ENCODE data around the gene TNRC6A.
A peak's percentile ranks its signal among the peaks of the same experiment; 100 is the strongest.
"Not testable (repeated sequence)": the region's sequence is repeated elsewhere in the genome, so short reads cannot be mapped to it uniquely, and the experiment has no call there.

TNRC6A gene

DNA sequence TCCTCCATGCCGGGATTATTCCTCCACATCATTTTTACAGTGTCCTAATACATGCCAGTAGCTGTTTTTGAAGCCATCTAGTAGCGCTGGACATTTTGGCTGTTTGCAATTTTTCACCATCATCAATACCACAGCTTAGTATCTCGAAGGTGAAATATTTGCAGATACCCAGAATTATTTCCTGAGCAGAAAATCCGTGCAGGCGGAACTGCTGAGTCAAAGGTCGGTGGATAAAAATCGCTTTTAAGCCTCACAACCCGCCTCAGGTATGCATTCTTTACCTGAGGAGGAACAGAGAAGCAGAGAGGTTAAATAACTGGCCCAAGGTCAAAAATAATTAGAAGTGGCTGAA, 584 bp upstream of the TNRC6A start:
- no peak for DNase-seq

DNA sequence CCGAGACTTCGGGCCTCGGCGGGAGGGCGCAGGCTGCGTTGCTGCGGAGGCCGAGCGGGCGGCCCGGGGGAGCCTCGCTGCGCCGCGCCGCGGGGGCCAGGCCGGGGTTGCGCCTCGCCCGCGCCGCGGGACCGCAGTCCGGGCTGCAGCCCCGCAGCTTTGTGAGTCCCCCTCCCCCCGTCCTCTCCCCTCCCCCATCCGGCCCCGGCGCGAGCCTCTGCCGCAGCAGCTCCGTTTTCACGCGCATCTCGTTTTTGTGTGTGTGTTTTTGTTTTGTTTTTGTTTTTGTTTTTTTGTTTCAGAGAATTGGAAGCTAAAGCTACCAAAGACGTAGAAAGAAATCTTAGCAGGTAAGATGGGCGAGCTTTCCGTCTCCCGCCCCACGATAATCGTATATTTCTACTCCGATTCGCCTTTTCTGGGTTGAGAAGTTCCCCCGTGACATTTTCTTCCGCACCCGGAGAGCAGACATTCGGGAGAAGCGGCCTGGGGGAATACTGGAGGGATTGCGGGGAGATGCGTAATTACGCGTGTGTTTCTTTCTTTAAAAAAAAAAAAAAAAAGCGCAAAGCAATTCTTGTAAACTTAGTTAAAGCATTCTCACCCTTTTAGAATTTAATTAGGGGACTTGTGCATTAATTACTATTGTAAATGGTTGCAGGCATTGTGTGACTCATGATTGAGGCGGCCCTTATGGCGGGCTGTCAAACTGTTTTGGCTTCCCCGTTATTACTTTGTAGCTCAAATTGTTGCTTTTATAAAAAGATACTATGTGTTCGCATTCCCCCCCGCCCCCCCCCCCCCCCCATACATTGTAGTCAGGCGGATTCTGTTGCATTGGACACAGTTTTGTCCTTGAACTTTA, 732 bp downstream of the TNRC6A start:
- DNase-seq, result no peak

GRCh38 chr16:24730914-24731313, 1.5 kb downstream of the TNRC6A start:
- no peak for DNase-seq

DNA sequence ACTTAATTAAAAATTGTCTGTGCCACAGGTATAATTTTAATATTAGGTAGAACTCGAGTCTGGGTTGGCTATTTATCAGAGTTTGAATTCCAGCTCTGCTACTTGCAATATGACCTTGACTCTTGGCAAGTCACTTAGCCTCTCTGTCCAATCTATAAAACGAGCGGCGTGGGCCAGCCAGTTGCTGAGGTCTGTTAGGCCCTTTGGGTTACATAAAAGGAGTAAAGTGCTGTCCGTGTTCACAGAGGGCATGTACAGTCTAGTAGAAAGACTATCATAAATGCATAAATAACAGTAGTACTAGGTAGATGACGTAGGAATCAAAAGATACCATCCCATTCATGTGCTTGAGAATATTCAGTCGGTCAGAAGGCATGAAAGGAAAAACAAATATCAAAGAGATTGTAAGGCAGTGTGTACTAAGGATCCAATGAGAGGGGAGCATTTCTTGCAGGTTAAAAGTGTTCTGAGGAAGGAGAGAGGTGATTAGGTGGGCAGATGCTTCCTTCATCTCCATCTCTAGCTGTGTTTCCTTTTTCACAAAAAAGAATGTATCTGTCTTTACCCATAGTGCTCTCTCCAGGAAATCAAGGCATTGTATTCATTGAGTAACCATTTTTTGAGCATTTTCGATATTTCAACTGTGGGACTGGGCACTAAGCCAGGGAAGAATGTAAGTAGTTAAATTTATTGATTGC, 2.4 kb downstream of the TNRC6A start:
- DNase-seq, result no peak

GRCh38 chr16:24734382-24734781, 4.9 kb downstream of the TNRC6A start:
- no peak for DNase-seq

GRCh38 chr16:24736758-24737157, 7.3 kb downstream of the TNRC6A start:
- DNase-seq, result no peak

- DNase-seq, result no peak
These were observed 8.0 kb downstream of the TNRC6A start for GRCh38 chr16:24737391-24737871.

- no peak for DNase-seq
These were observed 8.6 kb downstream of the TNRC6A start for GRCh38 chr16:24737916-24738594.

- no peak for DNase-seq
These were observed 9.4 kb downstream of the TNRC6A start for GRCh38 chr16:24738895-24739294.

- no peak for DNase-seq
These were observed 12.4 kb downstream of the TNRC6A start for GRCh38 chr16:24741862-24742261.

GRCh38 chr16:24742610-24743009, 13.2 kb downstream of the TNRC6A start:
- not testable (repeated sequence) for DNase-seq

DNA sequence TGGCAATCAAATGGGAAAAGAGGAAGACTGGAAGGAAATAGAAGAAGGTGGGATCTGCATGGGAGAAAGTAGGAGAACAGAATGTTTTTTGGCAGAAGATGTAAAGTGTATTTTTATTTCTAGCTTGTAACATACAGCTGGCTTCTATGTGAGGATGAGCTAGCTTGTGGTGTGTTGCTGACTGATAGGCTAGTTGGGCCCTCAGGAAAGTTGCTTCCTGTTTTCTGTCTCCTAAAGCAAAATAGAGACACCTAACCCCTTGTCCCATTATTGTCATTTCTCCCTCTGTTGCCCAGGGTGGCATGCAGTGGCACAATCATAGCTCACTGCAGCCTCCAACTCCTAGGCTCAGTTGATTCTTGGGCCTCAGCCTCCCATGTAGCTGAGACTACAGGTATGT, 15.9 kb downstream of the TNRC6A start:
- DNase-seq, result no peak

- DNase-seq, result no peak
These were observed 16.3 kb downstream of the TNRC6A start for GRCh38 chr16:24745791-24746190.

DNA sequence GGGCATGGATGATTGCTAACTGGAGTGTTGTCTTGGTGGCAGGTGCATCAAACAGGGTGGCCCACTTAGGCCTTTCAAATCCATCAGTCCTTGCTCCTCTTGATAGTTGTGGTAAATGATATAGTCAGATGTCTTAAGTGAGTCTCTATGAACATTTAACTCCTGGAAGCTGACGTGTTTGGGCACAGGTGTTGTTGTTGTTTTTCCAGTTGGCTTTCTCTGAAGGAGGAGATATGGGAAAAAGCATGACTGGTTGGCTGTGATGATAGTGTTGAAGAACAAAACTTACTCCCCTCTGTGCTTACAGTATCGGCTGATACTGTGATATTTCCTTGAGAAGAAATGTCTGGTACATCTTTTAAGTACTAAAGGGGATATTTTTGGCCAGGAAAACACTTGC, 18.0 kb downstream of the TNRC6A start:
- DNase-seq, result no peak

DNA sequence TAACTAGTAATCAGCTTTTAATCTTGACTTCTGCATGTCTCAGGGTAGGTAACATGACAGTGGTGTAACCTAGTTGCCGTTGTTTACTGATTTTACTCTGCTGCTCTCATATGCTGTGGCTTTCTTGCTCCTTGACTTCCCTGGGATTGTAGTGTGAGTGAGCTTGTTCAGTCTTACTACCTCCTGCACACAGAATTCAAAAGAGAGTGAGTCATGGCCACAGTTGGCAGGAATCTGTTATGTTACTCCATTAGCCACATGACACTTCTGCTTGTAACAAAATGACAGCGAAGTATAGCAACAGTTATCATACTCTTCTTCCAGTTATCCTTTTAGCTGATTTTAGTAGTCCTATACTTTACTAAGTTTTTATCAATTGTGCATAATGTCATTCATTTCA, 18.8 kb downstream of the TNRC6A start:
- DNase-seq, result peak; percentile 85

DNA sequence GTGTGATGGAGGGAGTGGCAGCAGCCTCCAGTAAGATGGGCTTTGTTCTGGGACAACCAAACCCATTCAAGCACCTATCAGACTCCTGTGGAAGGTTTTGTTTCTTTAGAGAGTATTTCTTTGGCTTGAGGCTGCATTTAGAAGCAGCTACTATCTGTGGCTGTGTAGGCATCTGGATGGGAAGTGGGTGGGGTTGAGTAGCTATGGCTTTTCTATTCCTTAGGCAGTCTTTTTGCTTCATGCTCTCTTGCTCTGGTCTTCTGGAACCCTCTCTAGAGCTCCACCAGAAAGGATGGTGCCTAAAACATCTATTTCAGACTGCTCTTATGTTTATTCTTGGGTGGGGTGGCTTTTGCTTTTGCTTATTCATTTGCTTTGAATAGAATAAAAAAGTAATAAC, 19.9 kb downstream of the TNRC6A start:
- DNase-seq, result no peak

- not testable (repeated sequence) for DNase-seq
These were observed 20.4 kb downstream of the TNRC6A start for GRCh38 chr16:24749872-24750271.

- no peak for DNase-seq
These were observed 23.5 kb downstream of the TNRC6A start for GRCh38 chr16:24753000-24753399.

GRCh38 chr16:24753437-24753836, 24.0 kb downstream of the TNRC6A start:
- DNase-seq, result no peak

- DNase-seq, result no peak
These were observed 25.1 kb downstream of the TNRC6A start for GRCh38 chr16:24754543-24754942.

- DNase-seq, result no peak
These were observed 25.9 kb downstream of the TNRC6A start for GRCh38 chr16:24755201-24755874.

- DNase-seq, result no peak
These were observed 28.9 kb downstream of the TNRC6A start for GRCh38 chr16:24758373-24758772.

DNA sequence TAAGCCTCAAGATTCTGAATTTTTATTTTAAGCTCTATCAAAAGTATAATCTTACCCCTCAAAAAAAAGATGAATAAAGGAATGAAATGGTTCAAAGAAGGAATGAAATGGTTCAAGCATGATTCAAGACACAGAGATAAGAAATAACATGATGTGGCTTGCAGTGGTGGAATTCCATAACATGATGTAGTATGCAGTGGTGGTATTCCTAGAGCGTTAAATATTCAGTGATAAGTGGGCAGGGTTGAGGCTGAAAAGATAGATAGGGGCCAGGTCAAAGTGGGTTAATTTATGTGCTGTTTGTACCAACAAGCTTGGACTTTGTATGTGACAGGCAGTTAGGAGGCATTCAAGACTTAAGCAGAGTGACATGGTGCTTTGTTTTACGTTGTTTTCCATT, 29.6 kb downstream of the TNRC6A start:
- no peak for DNase-seq
